Astrocyte (in vitro differentiated cells and primary cell): ENCODE measurements around the gene WDR7. TPM values are rescaled to one million over a fixed set of nuclear protein-coding genes. Genes with fewer than 3 reads are reported as not detected.

Experiments used
- DNase-seq: peaks from one replicate; pipeline ENCODE4 v3.0.0-alpha.2; 2010; ENCODE audit warnings: low read depth
- FAIRE-seq: peaks from 2 replicates; lab custom pipeline; 2011; peaks lifted over from hg19 to GRCh38; lab: Jason Lieb, UNC
- H2AFZ ChIP-seq: 2 replicates; pipeline ENCODE4 v1.6.0; 2012; ENCODE audit warnings: low read depth, low read length, inconsistent platforms
- H3K27ac ChIP-seq: 2 replicates; pipeline ENCODE4 v1.5.1; 2011; ENCODE audit warnings: low read depth, low read length, inconsistent platforms
- H3K27me3 ChIP-seq: 2 replicates; pipeline ENCODE4 v1.6.0; 2011; ENCODE audit warnings: low read length, inconsistent platforms; ENCODE audit not compliant: insufficient read depth
- H3K36me3 ChIP-seq: 2 replicates; pipeline ENCODE4 v1.5.1; 2011; ENCODE audit warnings: low read length, inconsistent platforms; ENCODE audit not compliant: insufficient read depth
- H3K4me1 ChIP-seq: 2 replicates; pipeline ENCODE4 v1.5.1; 2011; ENCODE audit warnings: low read length, inconsistent platforms; ENCODE audit not compliant: insufficient read depth
- H3K4me2 ChIP-seq: 2 replicates; pipeline ENCODE4 v1.6.0; 2012; ENCODE audit warnings: low read length, inconsistent platforms
- H3K4me3 ChIP-seq: 2 replicates; pipeline ENCODE4 v1.5.1; 2011; ENCODE audit warnings: low read depth, mild to moderate bottlenecking, low read length, inconsistent platforms; ENCODE audit not compliant: insufficient read depth
- H3K79me2 ChIP-seq: 2 replicates; pipeline ENCODE4 v1.6.0; 2012; ENCODE audit warnings: mild to moderate bottlenecking, low read length, inconsistent platforms; ENCODE audit not compliant: insufficient read depth
- H3K9ac ChIP-seq: 2 replicates; pipeline ENCODE4 v1.6.0; 2012; ENCODE audit warnings: mild to moderate bottlenecking, low read length, inconsistent platforms
- H3K9me3 ChIP-seq: 2 replicates; pipeline ENCODE4 v1.5.1; 2012; ENCODE audit warnings: low read depth, mild to moderate bottlenecking, low read length, inconsistent platforms; ENCODE audit not compliant: insufficient read depth
- H4K20me1 ChIP-seq: 2 replicates; pipeline ENCODE4 v1.6.0; 2012; ENCODE audit warnings: low read length, inconsistent platforms; ENCODE audit not compliant: insufficient read depth
- H3K27ac Mint-ChIP-seq: one replicate; pipeline ENCODE4 v1.8.0; 2021; ENCODE audit warnings: mild to moderate bottlenecking, mixed read lengths; ENCODE audit not compliant: unreplicated experiment
- H3K27me3 Mint-ChIP-seq: one replicate; pipeline ENCODE4 v1.8.0; 2021; ENCODE audit warnings: low read depth, mixed read lengths; ENCODE audit not compliant: unreplicated experiment
- H3K36me3 Mint-ChIP-seq: one replicate; pipeline ENCODE4 v1.8.0; 2021; ENCODE audit warnings: low read depth, mixed read lengths; ENCODE audit not compliant: unreplicated experiment
- H3K4me1 Mint-ChIP-seq: one replicate; pipeline ENCODE4 v1.8.0; 2021; ENCODE audit warnings: low read depth, mixed read lengths; ENCODE audit not compliant: unreplicated experiment
- H3K4me3 Mint-ChIP-seq: one replicate; pipeline ENCODE4 v1.8.0; 2021; ENCODE audit warnings: mild to moderate bottlenecking, moderate library complexity, mixed read lengths; ENCODE audit not compliant: unreplicated experiment
- H3K9me3 Mint-ChIP-seq: one replicate; pipeline ENCODE4 v1.8.0; 2021; ENCODE audit warnings: mild to moderate bottlenecking, mixed read lengths; ENCODE audit not compliant: unreplicated experiment
- CTCF ChIP-seq: IDR thresholded peaks from 2 replicates; pipeline ENCODE4 v1.5.1; 2011; ENCODE audit warnings: low read depth, mild to moderate bottlenecking, inconsistent platforms, low read length, moderate library complexity; ENCODE audit not compliant: insufficient read depth
- EZH2 ChIP-seq: IDR thresholded peaks from 2 replicates; pipeline ENCODE4 v1.6.1; 2012; ENCODE audit warnings: mild to moderate bottlenecking, low read length, inconsistent platforms; ENCODE audit not compliant: insufficient read depth
- total RNA-seq: library from RNA; stranded (reverse); gene quantifications from 2 replicates; pipeline ENCODE4 v1.2.1, GENCODE V29; 2021

The WDR7 gene
- total RNA-seq, 1 donor from 2014 or later, result 16.9 TPM

- FAIRE-seq, result no peak
Observed at GRCh38 chr18:56691530-56691929, 40.4 kb downstream of the WDR7 start.

GRCh38 chr18:56696966-56697365 is 45.8 kb downstream of the WDR7 start:
- Histone ChIP-seq H3K4me2 (no peak overlapping the region), H3K9me3 (no peaks in the 10 kb centered on the region), H3K9ac (no peak overlapping the region), H3K4me1 (no peaks in the 10 kb centered on the region), H3K36me3 (peaks cover 3% of the 10 kb centered on the region), H2AFZ (no peak overlapping the region), H3K27me3 (no peaks in the 10 kb centered on the region), H3K4me3 (no peak overlapping the region), H3K79me2 (no peaks in the 10 kb centered on the region), H3K27ac (no peak overlapping the region), H4K20me1 (no peaks in the 10 kb centered on the region)
- Mint-ChIP-seq H3K27me3 (no peaks in the 10 kb centered on the region), H3K27ac (no peak overlapping the region), H3K36me3 (peaks cover 3% of the 10 kb centered on the region), H3K4me1 (no peaks in the 10 kb centered on the region), H3K9me3 (no peaks in the 10 kb centered on the region), H3K4me3 (no peak overlapping the region)
- FAIRE-seq (no peak), DNase-seq (peak; percentile 20)
- TF ChIP-seq EZH2 (no peak), CTCF (no peak)

More at GRCh38 chr18:56691530-56691929, 40.4 kb downstream of the WDR7 start:
- no peaks in the 10 kb centered on the region for H4K20me1 ChIP-seq
- no peaks in the 10 kb centered on the region for H3K9me3 ChIP-seq
- H3K79me2 ChIP-seq, result no peaks in the 10 kb centered on the region
- Mint-ChIP-seq H3K9me3 (no peaks in the 10 kb centered on the region), H3K4me3 (no peak overlapping the region), H3K27me3 (no peaks in the 10 kb centered on the region), H3K36me3 (peaks cover 3% of the 10 kb centered on the region), H3K27ac (no peak overlapping the region), H3K4me1 (no peaks in the 10 kb centered on the region)
- no peak overlapping the region for H3K9ac ChIP-seq
- no peak overlapping the region for H3K27ac ChIP-seq
- no peak overlapping the region for H2AFZ ChIP-seq
- H3K4me2 ChIP-seq, result no peak overlapping the region
- H3K4me3 ChIP-seq, result no peak overlapping the region
- H3K4me1 ChIP-seq, result no peaks in the 10 kb centered on the region
- DNase-seq, result no peak
- H3K27me3 ChIP-seq, result no peaks in the 10 kb centered on the region
- TF ChIP-seq EZH2 (no peak), CTCF (no peak)
- H3K36me3 ChIP-seq, result peaks cover 3% of the 10 kb centered on the region

GRCh38 chr18:56702946-56703345 is 51.8 kb downstream of the WDR7 start:
- no peaks in the 10 kb centered on the region for H3K79me2 ChIP-seq
- no peak for FAIRE-seq
- Mint-ChIP-seq H3K4me3 (no peak overlapping the region), H3K4me1 (no peaks in the 10 kb centered on the region), H3K27ac (no peak overlapping the region), H3K36me3 (peaks cover 3% of the 10 kb centered on the region), H3K27me3 (no peaks in the 10 kb centered on the region), H3K9me3 (no peaks in the 10 kb centered on the region)
- no peaks in the 10 kb centered on the region for H3K4me1 ChIP-seq
- DNase-seq, result peak; percentile 11
- no peak overlapping the region for H3K27ac ChIP-seq
- H3K9me3 ChIP-seq, result no peaks in the 10 kb centered on the region
- H4K20me1 ChIP-seq, result no peaks in the 10 kb centered on the region
- H3K4me3 ChIP-seq, result no peak overlapping the region
- H3K4me2 ChIP-seq, result no peak overlapping the region
- H2AFZ ChIP-seq, result no peak overlapping the region
- TF ChIP-seq EZH2 (no peak), CTCF (peak; percentile 52)
- H3K36me3 ChIP-seq, result no peaks in the 10 kb centered on the region
- H3K9ac ChIP-seq, result no peak overlapping the region
- H3K27me3 ChIP-seq, result no peaks in the 10 kb centered on the region
